OCI-LY7 (cell line): ENCODE data around the gene SMIM33. TPM values are rescaled to one million over a fixed set of nuclear protein-coding genes. Genes with fewer than 3 reads are reported as not detected.
"Not testable (repeated sequence)": the region's sequence is repeated elsewhere in the genome, so short reads cannot be mapped to it uniquely, and the experiment has no call there.

ENCODE experiments used
- BruUV-seq: library from RNA; stranded (reverse); fragments of 400-500 nt; replicated peaks from 2 replicates; lab custom pipeline; 2021; lab: Mats Ljungman, UMichigan
- CTCF ChIA-PET: fragments of 300-600 bp; sonication (Branson Sonifier 250); formaldehyde crosslinking; loops from one replicate; lab custom pipeline; 2022; ENCODE audit warnings: antibody characterized with exemption; ENCODE audit not compliant: unreplicated experiment; lab: Charles Lee
- POLR2A ChIA-PET: fragments of 300-600 bp; sonication (Branson Sonifier 250); formaldehyde crosslinking; loops from one replicate; lab custom pipeline; 2022; ENCODE audit warnings: antibody characterized with exemption; lab: Charles Lee
- DNase-seq: peaks from one replicate; pipeline ENCODE4 v3.0.0-alpha.2; 2015; ENCODE audit warnings: low spot score
- H2AFZ ChIP-seq: fragments of 200-600 bp; sonication (generic), shearing (Covaris generic); 2 replicates; pipeline ENCODE4 v1.6.1; 2014; ENCODE audit warnings: mild to moderate bottlenecking, antibody characterized with exemption, low read length, moderate library complexity
- H3K27ac ChIP-seq: fragments of 200-600 bp; sonication (generic); 2 replicates; pipeline ENCODE4 v1.5.1; 2014; ENCODE audit warnings: mixed run types, low read depth, mild to moderate bottlenecking, moderate library complexity, low read length, inconsistent platforms; ENCODE audit not compliant: poor library complexity, severe bottlenecking
- H3K36me3 ChIP-seq: fragments of 200-600 bp; sonication (generic); 2 replicates; pipeline ENCODE4 v1.6.1; 2014; ENCODE audit warnings: mild to moderate bottlenecking, antibody characterized with exemption, low read length, moderate library complexity, mixed read lengths; ENCODE audit not compliant: insufficient read depth
- H3K4me1 ChIP-seq: fragments of 200-600 bp; sonication (generic); 2 replicates; pipeline ENCODE4 v1.5.1; 2014; ENCODE audit warnings: mild to moderate bottlenecking, low read length; ENCODE audit not compliant: insufficient read depth, poor library complexity, severe bottlenecking
- H3K4me2 ChIP-seq: fragments of 200-600 bp; sonication (generic); 2 replicates; pipeline ENCODE4 v1.6.1; 2014; ENCODE audit warnings: mild to moderate bottlenecking, low read length
- H3K4me3 ChIP-seq: fragments of 200-600 bp; sonication (generic); 2 replicates; pipeline ENCODE4 v1.5.1; 2014; ENCODE audit warnings: mild to moderate bottlenecking, low read depth, low read length; ENCODE audit not compliant: poor library complexity, severe bottlenecking
- H3K79me2 ChIP-seq: fragments of 200-600 bp; sonication (generic); 2 replicates; pipeline ENCODE4 v1.6.1; 2016; ENCODE audit warnings: low read depth, mild to moderate bottlenecking, low read length, moderate library complexity, mixed read lengths; ENCODE audit not compliant: insufficient read depth
- H3K9me2 ChIP-seq: fragments of 200-600 bp; sonication (generic); 2 replicates; pipeline ENCODE4 v1.6.1; 2016; ENCODE audit warnings: mild to moderate bottlenecking, low read length, mixed read lengths; ENCODE audit not compliant: insufficient read depth
- H3K9me3 ChIP-seq: fragments of 200-600 bp; sonication (generic); 2 replicates; pipeline ENCODE4 v1.6.1; 2014; ENCODE audit warnings: mild to moderate bottlenecking, mixed run types, low read length, mixed read lengths
- H4K20me1 ChIP-seq: fragments of 200-600 bp; sonication (generic); 2 replicates; pipeline ENCODE4 v1.6.1; 2014; ENCODE audit warnings: mild to moderate bottlenecking, antibody characterized with exemption, low read length, moderate library complexity, mixed read lengths; ENCODE audit not compliant: insufficient read depth
- EZH2phosphoT487 ChIP-seq: fragments of 200-600 bp; sonication (generic); IDR thresholded peaks from 2 replicates; pipeline ENCODE4 v1.6.1; 2018; ENCODE audit warnings: low read depth, borderline replicate concordance, mild to moderate bottlenecking, mixed run types, antibody characterized with exemption, low read length, moderate library complexity, mixed read lengths
- intact Hi-C: fragments of 100-400 bp; cut with micrococcal nuclease; formaldehyde crosslinking; loops from one replicate; pipeline ENCODE4 v1.10.0; 2022; ENCODE audit not compliant: unreplicated experiment
- total RNA-seq, 2 experiments: library from RNA; depleted of rRNA in 1 of 2; stranded (reverse); fragments of >200 nt in 1 of 2; shearing (Covaris generic) in 1 of 2; gene quantifications; 2 replicates each; pipeline ENCODE4 v1.2.3, GENCODE V29; 2014 to 2022
- TF ChIP-seq, protein P1 (sequence below): fragments of 200-600 bp; sonication (generic); conservative IDR thresholded peaks from 2 replicates; pipeline ENCODE4 v1.5.1; 2014; ENCODE audit warnings: mild to moderate bottlenecking, antibody characterized with exemption, low read length, moderate library complexity, mixed read lengths

SMIM33 gene
- total RNA-seq, 2 experiments from 2014 or later = not detected

GRCh38 chr5:139482050-139482889, 11.5 kb downstream of the SMIM33 start, which contains the start of gene STING1:
Gene STING1, minus strand, starts transcription at chr5:139482758. Its CDS starts 1,054 bp downstream, at chr5:139481704.
- H3K79me2 ChIP-seq = no peaks in the 10 kb centered on the region

DNA sequence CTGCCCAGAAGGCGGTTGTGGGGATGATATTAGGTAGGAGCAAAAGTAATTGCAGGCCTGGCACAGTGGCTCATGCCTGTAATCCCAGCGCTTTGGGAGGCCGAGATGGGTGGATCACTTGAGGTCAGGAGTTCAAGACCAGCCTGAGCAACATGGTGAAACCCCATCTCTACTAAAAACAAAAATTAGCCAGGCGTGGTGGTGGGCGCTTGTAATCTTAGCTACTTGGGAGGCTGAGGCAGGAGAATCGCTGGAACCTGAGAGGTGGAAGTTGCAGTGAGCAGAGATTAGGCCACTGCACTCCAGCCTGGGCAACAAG, 12.0 kb downstream of the SMIM33 start:
- BruUV-seq, H3K27ac ChIP-seq, H3K9me2 ChIP-seq, H3K36me3 ChIP-seq, DNase-seq, H3K79me2 ChIP-seq, H3K4me1 ChIP-seq, H3K4me2 ChIP-seq, intact Hi-C loops, H3K4me3 ChIP-seq, H3K9me3 ChIP-seq, H4K20me1 ChIP-seq, CTCF ChIA-PET: not testable (repeated sequence)
- POLR2A ChIA-PET = interaction anchor here (0.6 to 0.7 kb wide), 2 partner anchors 191 to 443 kb away, joined by 3 to 5 read pairs; no protein-coding TSS in a partner anchor
- peak overlapping the region; percentile 50; the same call in 1 of the 2 replicates for H2AFZ ChIP-seq

More at GRCh38 chr5:139482050-139482889, 11.5 kb downstream of the SMIM33 start, which contains the start of gene STING1:
- TF ChIP-seq, protein P1, sequence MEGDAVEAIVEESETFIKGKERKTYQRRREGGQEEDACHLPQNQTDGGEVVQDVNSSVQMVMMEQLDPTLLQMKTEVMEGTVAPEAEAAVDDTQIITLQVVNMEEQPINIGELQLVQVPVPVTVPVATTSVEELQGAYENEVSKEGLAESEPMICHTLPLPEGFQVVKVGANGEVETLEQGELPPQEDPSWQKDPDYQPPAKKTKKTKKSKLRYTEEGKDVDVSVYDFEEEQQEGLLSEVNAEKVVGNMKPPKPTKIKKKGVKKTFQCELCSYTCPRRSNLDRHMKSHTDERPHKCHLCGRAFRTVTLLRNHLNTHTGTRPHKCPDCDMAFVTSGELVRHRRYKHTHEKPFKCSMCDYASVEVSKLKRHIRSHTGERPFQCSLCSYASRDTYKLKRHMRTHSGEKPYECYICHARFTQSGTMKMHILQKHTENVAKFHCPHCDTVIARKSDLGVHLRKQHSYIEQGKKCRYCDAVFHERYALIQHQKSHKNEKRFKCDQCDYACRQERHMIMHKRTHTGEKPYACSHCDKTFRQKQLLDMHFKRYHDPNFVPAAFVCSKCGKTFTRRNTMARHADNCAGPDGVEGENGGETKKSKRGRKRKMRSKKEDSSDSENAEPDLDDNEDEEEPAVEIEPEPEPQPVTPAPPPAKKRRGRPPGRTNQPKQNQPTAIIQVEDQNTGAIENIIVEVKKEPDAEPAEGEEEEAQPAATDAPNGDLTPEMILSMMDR = no peak
- no peak for TF ChIP-seq EZH2phosphoT487
- H2AFZ ChIP-seq = peak within 1 kb of the TSS; percentile 50; the same call in 1 of the 2 replicates
- no TSS peak for BruUV-seq
- ChIA-PET CTCF (no interaction called here), POLR2A (interaction anchor here (0.6 to 1.1 kb wide), 2 partner anchors 12 to 191 kb away, joined by 3 read pairs; no protein-coding TSS in a partner anchor)
- peaks cover 10% of the 10 kb centered on the region for H3K4me1 ChIP-seq
- no peak within 1 kb of the TSS for H3K4me3 ChIP-seq
- peak within 1 kb of the TSS; percentile 30; the same call in 1 of the 2 replicates for H3K4me2 ChIP-seq
- DNase-seq = no peak
- H3K9me3 ChIP-seq = no peaks in the 10 kb centered on the region
- intact Hi-C loops = no loop called here
- H3K27ac ChIP-seq = no peak within 1 kb of the TSS
- no peaks in the 10 kb centered on the region for H3K9me2 ChIP-seq
- no peaks in the 10 kb centered on the region for H4K20me1 ChIP-seq
- no peaks in the 10 kb centered on the region for H3K36me3 ChIP-seq

- POLR2A ChIA-PET = no interaction called here
- peaks cover 18% of the 10 kb centered on the region for H3K4me1 ChIP-seq
- H3K4me2 ChIP-seq = no peak overlapping the region
- H3K9me3 ChIP-seq = no peaks in the 10 kb centered on the region
- no peaks in the 10 kb centered on the region for H3K36me3 ChIP-seq
- no peaks in the 10 kb centered on the region for H3K79me2 ChIP-seq
- BruUV-seq = no TSS peak
- no peak overlapping the region for H3K27ac ChIP-seq
- TF ChIP-seq, protein P1 = no peak
- no peak for TF ChIP-seq EZH2phosphoT487
- CTCF ChIA-PET = no interaction called here
- no peak overlapping the region for H3K4me3 ChIP-seq
- intact Hi-C loops = no loop called here
- no peaks in the 10 kb centered on the region for H3K9me2 ChIP-seq
- no peak overlapping the region for H2AFZ ChIP-seq
- DNase-seq = no peak
- H4K20me1 ChIP-seq = no peaks in the 10 kb centered on the region
Measured at GRCh38 chr5:139486201-139486600, 15.4 kb downstream of the SMIM33 start.
